K562 (cell line): Measurements from ENCODE around the gene PMCH. TPM values are rescaled to one million over a fixed set of nuclear protein-coding genes. Genes with fewer than 3 reads are reported as not detected.

ENCODE experiments used
- ATAC-seq: fragments of 200-7000 bp; cut with Tn5 transposase; 3 replicates; pipeline ENCODE4 v1.9.1; 2020; ENCODE audit warnings: moderate library complexity
- BruUV-seq: library from RNA; stranded (reverse); fragments of 400-500 nt; replicated peaks from 2 replicates; lab custom pipeline; 2021; lab: Mats Ljungman, UMichigan
- CTCF ChIA-PET: fragments of 300-600 bp; formaldehyde crosslinking; extraction: SDS; loops from one replicate; lab custom pipeline; 2021; ENCODE audit warnings: low intra/inter-chr PET ratio; lab: Yijun Ruan, JAX
- POLR2A ChIA-PET: fragments of 300-600, 350-650 bp; sonication (Branson Sonifier 250); formaldehyde crosslinking; extraction: SDS; loops from one replicate; lab custom pipeline; 2021; ENCODE audit warnings: antibody characterized with exemption, inconsistent platforms; lab: Yijun Ruan, JAX
- DNase-seq, 4 experiments: peaks; one replicate each; pipeline versions ENCODE4 v3.0.0 to v3.0.0-alpha.2; 2011 to 2018; ENCODE audit warnings: low spot score in 3 of 4, mixed read lengths in 3 of 4; ENCODE audit errors: extremely low read depth in 1 of 4
- FAIRE-seq: peaks from 2 replicates; lab custom pipeline; 2011; peaks lifted over from hg19 to GRCh38; lab: Jason Lieb, UNC
- H2AFZ ChIP-seq: 2 replicates; pipeline ENCODE4 v1.6.0; 2011; ENCODE audit warnings: low read depth, low read length, control low read depth, inconsistent platforms
- H3K27ac ChIP-seq: fragments of 200-600 bp; 3 replicates; pipeline ENCODE4 v1.8.0; 2011; ENCODE audit warnings: low read depth, mild to moderate bottlenecking, control low read depth, inconsistent platforms, low read length, moderate library complexity, mixed read lengths; ENCODE audit errors: extremely low read depth
- H3K27me3 ChIP-seq, 2 experiments: fragments of 300-600 bp in 1 of 2; 2 replicates in 1 of 2; 3 replicates in 1 of 2; pipeline versions ENCODE4 v1.6.0 to v1.8.0; 2011; ENCODE audit warnings: inconsistent platforms in 2 of 2, low read length in 2 of 2, mild to moderate bottlenecking in 1 of 2, mixed read lengths in 1 of 2, moderate library complexity in 1 of 2; ENCODE audit not compliant: control insufficient read depth in 2 of 2, insufficient read depth in 2 of 2
- H3K36me3 ChIP-seq: fragments of 300-600 bp; 3 replicates; pipeline ENCODE4 v1.8.0; 2011; ENCODE audit warnings: mild to moderate bottlenecking, low read length, inconsistent platforms; ENCODE audit not compliant: control insufficient read depth, insufficient read depth
- H3K4me1 ChIP-seq, 2 experiments: fragments of 200-600 bp in 1 of 2; replicated peaks in 1 of 2; 2 replicates in 1 of 2; 3 replicates in 1 of 2; pipeline versions ENCODE4 v1.5.1 to v1.8.0; 2011; ENCODE audit warnings: inconsistent platforms in 2 of 2, low read length in 2 of 2, mild to moderate bottlenecking in 1 of 2, mixed read lengths in 1 of 2, moderate library complexity in 1 of 2; ENCODE audit not compliant: control insufficient read depth in 2 of 2, insufficient read depth in 2 of 2
- H3K4me2 ChIP-seq: 2 replicates; pipeline ENCODE4 v1.6.1; 2011; ENCODE audit warnings: low read length, control low read depth, inconsistent platforms, mixed read lengths; ENCODE audit not compliant: insufficient read depth
- H3K4me3 ChIP-seq: fragments of 200-600 bp; sonication (generic), shearing (Covaris generic); 2 replicates; pipeline ENCODE4 v1.5.1; 2016; ENCODE audit warnings: control low read depth, inconsistent platforms
- H3K79me2 ChIP-seq: fragments of 200-600 bp; 3 replicates; pipeline ENCODE4 v1.8.0; 2011; ENCODE audit warnings: low read length, inconsistent platforms; ENCODE audit not compliant: control insufficient read depth, insufficient read depth
- H3K9ac ChIP-seq, 2 experiments: 2 replicates each; pipeline versions ENCODE4 v1.6.0 to v1.6.1; 2011; ENCODE audit warnings: low read depth in 2 of 2, low read length in 2 of 2, control low read depth in 1 of 2, inconsistent platforms in 1 of 2, mild to moderate bottlenecking in 1 of 2, mixed read lengths in 1 of 2; ENCODE audit not compliant: insufficient read depth in 1 of 2
- H3K9me1 ChIP-seq: one replicate; pipeline ENCODE4 v1.6.0; 2011; ENCODE audit warnings: inconsistent platforms, mild to moderate bottlenecking, low read length, moderate library complexity; ENCODE audit not compliant: control insufficient read depth, insufficient read depth
- H3K9me3 ChIP-seq: replicated peaks from 2 replicates; pipeline ENCODE4 v1.5.1; 2011; ENCODE audit warnings: low read depth, low read length, inconsistent platforms; ENCODE audit not compliant: control insufficient read depth, insufficient read depth
- H4K20me1 ChIP-seq: replicated peaks from 2 replicates; pipeline ENCODE4 v1.6.1; 2011; ENCODE audit warnings: low read length, inconsistent platforms, mixed read lengths; ENCODE audit not compliant: control insufficient read depth, insufficient read depth
- CEBPB ChIP-seq: fragments of 450-650 bp; IDR thresholded peaks from 2 replicates; pipeline ENCODE4 v1.6.1; 2016; ENCODE audit warnings: missing genetic modification characterization, missing compliant biosample characterization
- MEIS2 ChIP-seq: fragments of 450-650 bp; IDR thresholded peaks from 2 replicates; pipeline ENCODE4 v1.6.1; 2014; ENCODE audit warnings: mild to moderate bottlenecking; ENCODE audit not compliant: partially characterized antibody
- NR3C1 ChIP-seq: sonication (generic); formaldehyde crosslinking; IDR thresholded peaks from 2 replicates; pipeline ENCODE4 v1.8.1; 2022; ENCODE audit warnings: missing genetic modification reagents
- PRPF4 ChIP-seq: fragments of 200-400 bp; formaldehyde crosslinking; IDR thresholded peaks from one replicate; pipeline ENCODE4 v1.6.1; 2017; ENCODE audit warnings: low read length, low read depth, mild to moderate bottlenecking; ENCODE audit not compliant: insufficient read depth, poor library complexity, severe bottlenecking
- PURB ChIP-seq: sonication (generic); formaldehyde crosslinking; IDR thresholded peaks from 2 replicates; pipeline ENCODE4 v1.9.0; 2021; ENCODE audit warnings: low read depth, mild to moderate bottlenecking, missing genetic modification reagents
- ZNF830 ChIP-seq: fragments of 250-450 bp; sonication (Bioruptor Pico); IDR thresholded peaks from 2 replicates; pipeline ENCODE4 v1.5.0; 2021; ENCODE audit warnings: mild to moderate bottlenecking
- WGBS: fragments of 100-300 bp; shearing (Covaris generic); methylation state at CpG from one replicate; pipeline ENCODE4 v1.1.6; 2016; ENCODE audit warnings: low coverage, mixed read lengths; ENCODE audit not compliant: insufficient coverage; ENCODE audit errors: missing lambda C conversion rate; 5-methylcytosine and 5-hydroxymethylcytosine counted together
- in situ Hi-C: fragments of 300-500 bp; cut with MboI; formaldehyde crosslinking; loops from 4 replicates; pipeline ENCODE4 v1.15.0; 2018; ENCODE audit warnings: inconsistent platforms, mixed read lengths
- intact Hi-C: fragments of 100-400 bp; cut with micrococcal nuclease; formaldehyde crosslinking; loops from 2 replicates; pipeline ENCODE4 v1.14.2; 2022
- polyA plus RNA-seq, 8 experiments: library from polyadenylated mRNA; depleted of rRNA in 4 of 8; stranded (reverse) in 5 of 8; unstranded in 3 of 8; fragments of >200 nt; fragmentation: Nextera tagmentation in 2 of 8; fragmentation: Illumina TruSeq in 1 of 8; extraction: Ambion mirVana in 2 of 8; extraction: Trizol in 1 of 8; gene quantifications; 2 replicates each; pipeline versions ENCODE4 v1.2.1 to v1.2.3, GENCODE V29; 2011 to 2014; ENCODE audit warnings: inconsistent platforms in 1 of 8, missing spikeins in 1 of 8
- total RNA-seq, 7 experiments: library from RNA; depleted of rRNA in 6 of 7; stranded (reverse); fragments of >200 nt in 6 of 7; fragmentation: Illumina TruSeq in 2 of 7; extraction: Trizol in 2 of 7; gene quantifications; 2 replicates each; pipeline versions ENCODE4 v1.2.1 to v1.2.3, GENCODE V29; 2011 to 2021; ENCODE audit warnings: low replicate concordance in 1 of 7
- TF ChIP-seq, protein P1 (sequence below): sonication (generic); formaldehyde crosslinking; IDR thresholded peaks from 2 replicates; pipeline ENCODE4 v1.5.0; 2020; ENCODE audit warnings: missing genetic modification reagents
- TF ChIP-seq, protein P2 (sequence below): IDR thresholded peaks from 2 replicates; pipeline ENCODE4 v1.6.1; 2012; ENCODE audit warnings: low read depth, low read length, improper control_type of control experiment, borderline replicate concordance

The PMCH gene
- total and polyA plus RNA-seq, 9 of the 15 experiments (the other 6 are each of a cell fraction or from before 2014, with no cell fraction given): 0.10 to 0.20 TPM; not detected in 7

DNA sequence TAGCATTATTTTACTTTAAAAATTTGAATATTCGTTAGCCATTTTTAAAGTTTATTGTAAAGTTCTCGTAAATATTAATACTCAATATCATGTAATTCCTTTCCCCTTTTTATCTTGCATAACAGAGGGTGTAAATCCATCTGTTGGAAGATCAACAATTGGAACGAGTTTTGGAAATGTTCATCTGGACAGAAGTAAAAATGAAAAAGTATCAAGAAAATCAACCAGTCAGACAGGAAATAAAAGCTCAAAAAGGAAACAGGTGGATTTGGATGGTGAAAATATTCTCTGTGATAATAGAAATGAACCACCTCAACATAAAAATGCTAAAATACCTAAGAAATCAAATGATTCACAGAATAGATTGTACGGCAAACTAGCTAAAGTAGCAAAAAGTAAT is 1.8 kb downstream of the PMCH start:
- no peak for FAIRE-seq
- Histone ChIP-seq H3K9me3 (no peaks in the 10 kb centered on the region), H3K9ac (no peak overlapping the region), H3K9me1 (no peaks in the 10 kb centered on the region), H3K4me2 (no peak overlapping the region), H4K20me1 (no peaks in the 10 kb centered on the region), H2AFZ (no peak overlapping the region), H3K79me2 (no peaks in the 10 kb centered on the region), H3K4me1 (no peaks in the 10 kb centered on the region), H3K4me3 (no peak overlapping the region), H3K27me3 (no peaks in the 10 kb centered on the region), H3K36me3 (peaks cover 11% of the 10 kb centered on the region; the same call in 2 of the 3 replicates), H3K27ac (no peak overlapping the region)
- in situ Hi-C loops: no loop called here
- ChIA-PET CTCF (no interaction called here), POLR2A (no interaction called here)
- 89% methylated on average over 4 of the region's 4 CpGs for WGBS
- no peak for DNase-seq
- TF ChIP-seq NR3C1 (CRISPR knock-in tag): no peak
- BruUV-seq: no TSS peak
- no peak for ATAC-seq
- intact Hi-C loops: no loop called here

DNA sequence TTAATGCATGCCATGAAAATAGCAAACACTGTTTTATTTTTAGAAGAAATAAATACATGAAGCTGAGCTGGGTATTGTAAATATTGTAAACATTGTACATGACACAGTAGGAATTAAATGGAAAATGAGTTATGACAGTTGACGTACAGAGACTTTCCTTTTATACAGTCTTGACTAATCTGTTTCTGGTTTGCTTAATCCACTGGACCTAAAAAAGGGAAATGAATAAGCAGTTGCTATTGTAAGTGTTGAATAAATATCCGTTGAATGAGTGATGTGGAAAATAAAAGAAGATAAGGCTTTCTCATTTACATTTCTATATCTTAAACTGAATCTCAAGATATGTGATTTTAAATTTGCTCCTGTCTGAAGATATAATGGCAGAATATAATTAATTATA is 15.0 kb downstream of the PMCH start:
- ATAC-seq: no peak
- BruUV-seq: no TSS peak
- Histone ChIP-seq H3K4me3 (no peak overlapping the region), H3K4me1 (no peaks in the 10 kb centered on the region), H3K9me1 (no peaks in the 10 kb centered on the region), H2AFZ (no peak overlapping the region)
- TF ChIP-seq CEBPB: no peak
- no peak for TF ChIP-seq ZNF830 (CRISPR knock-in tag)
- TF ChIP-seq, protein P1, sequence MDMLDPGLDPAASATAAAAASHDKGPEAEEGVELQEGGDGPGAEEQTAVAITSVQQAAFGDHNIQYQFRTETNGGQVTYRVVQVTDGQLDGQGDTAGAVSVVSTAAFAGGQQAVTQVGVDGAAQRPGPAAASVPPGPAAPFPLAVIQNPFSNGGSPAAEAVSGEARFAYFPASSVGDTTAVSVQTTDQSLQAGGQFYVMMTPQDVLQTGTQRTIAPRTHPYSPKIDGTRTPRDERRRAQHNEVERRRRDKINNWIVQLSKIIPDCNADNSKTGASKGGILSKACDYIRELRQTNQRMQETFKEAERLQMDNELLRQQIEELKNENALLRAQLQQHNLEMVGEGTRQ: no peak
- TF ChIP-seq MEIS2: no peak
- no peak for TF ChIP-seq PURB (CRISPR knock-in tag)
- TF ChIP-seq, protein P2, sequence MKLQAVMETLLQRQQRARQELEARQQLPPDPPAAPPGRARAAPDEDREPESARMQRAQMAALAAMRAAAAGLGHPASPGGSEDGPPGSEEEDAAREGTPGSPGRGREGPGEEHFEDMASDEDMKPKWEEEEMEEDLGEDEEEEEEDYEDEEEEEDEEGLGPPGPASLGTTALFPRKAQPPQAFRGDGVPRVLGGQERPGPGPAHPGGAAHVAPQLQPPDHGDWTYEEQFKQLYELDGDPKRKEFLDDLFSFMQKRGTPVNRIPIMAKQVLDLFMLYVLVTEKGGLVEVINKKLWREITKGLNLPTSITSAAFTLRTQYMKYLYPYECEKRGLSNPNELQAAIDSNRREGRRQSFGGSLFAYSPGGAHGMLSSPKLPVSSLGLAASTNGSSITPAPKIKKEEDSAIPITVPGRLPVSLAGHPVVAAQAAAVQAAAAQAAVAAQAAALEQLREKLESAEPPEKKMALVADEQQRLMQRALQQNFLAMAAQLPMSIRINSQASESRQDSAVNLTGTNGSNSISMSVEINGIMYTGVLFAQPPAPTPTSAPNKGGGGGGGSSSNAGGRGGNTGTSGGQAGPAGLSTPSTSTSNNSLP: no peak
- TF ChIP-seq PRPF4: no peak
- TF ChIP-seq, all 486 proteins: peak for 0
- DNase-seq (no peak), FAIRE-seq (no peak)
- intact Hi-C loops: no loop called here
- no peaks in the 10 kb centered on the region for H3K79me2 ChIP-seq
- H3K4me2 ChIP-seq: no peak overlapping the region
- CTCF ChIA-PET: interaction anchor here (1.1 kb wide), 1 partner anchor 13 kb away, joined by 3 read pairs; no protein-coding TSS in a partner anchor
- no peak overlapping the region for H3K27ac ChIP-seq
- in situ Hi-C loops: no loop called here
- peaks cover 27% of the 10 kb centered on the region; the same call in 1 of the 3 replicates for H3K36me3 ChIP-seq
- H3K27me3 ChIP-seq: no peaks in the 10 kb centered on the region
- POLR2A ChIA-PET: no interaction called here
- H3K9me3 ChIP-seq: no peaks in the 10 kb centered on the region
- H4K20me1 ChIP-seq: no peaks in the 10 kb centered on the region
- H3K9ac ChIP-seq: no peak overlapping the region
- WGBS: 70% methylated on average over 2 of the region's 2 CpGs
